Colonic mucosa (tissue), 4 donors: ENCODE measurements around the gene CAMSAP1. TPM values are rescaled to one million over a fixed set of nuclear protein-coding genes. Genes with fewer than 3 reads are reported as not detected.

Experiments
- DNase-seq: peaks from one replicate; pipeline ENCODE4 v3.0.0-alpha.2; 2020
- H3K27ac ChIP-seq: fragments of 200-600 bp; one replicate; pipeline ENCODE4 v1.8.0; 2021
- H3K27me3 ChIP-seq: fragments of 200-600 bp; one replicate; pipeline ENCODE4 v1.8.0; 2021
- H3K36me3 ChIP-seq: fragments of 200-600 bp; one replicate; pipeline ENCODE4 v1.8.0; 2021
- H3K4me1 ChIP-seq: fragments of 200-600 bp; one replicate; pipeline ENCODE4 v1.8.0; 2021; ENCODE audit warnings: mild to moderate bottlenecking
- H3K4me3 ChIP-seq: fragments of 200-600 bp; one replicate; pipeline ENCODE4 v1.8.0; 2021
- H3K9ac ChIP-seq, 2 donors: one replicate each; pipeline ENCODE4 v1.7.0; 2013; ENCODE audit warnings: control low read depth in 2 of 2, low read depth in 2 of 2, low read length in 2 of 2
- H3K9me3 ChIP-seq: fragments of 200-600 bp; one replicate; pipeline ENCODE4 v1.8.0; 2021
- CTCF ChIP-seq: fragments of 200-600 bp; IDR thresholded peaks from one replicate; pipeline ENCODE4 v1.8.0; 2022; ENCODE audit warnings: antibody characterized with exemption, mild to moderate bottlenecking
- intact Hi-C: fragments of 100-400 bp; cut with DNase I; formaldehyde crosslinking; loops from one replicate; pipeline ENCODE4 v1.14.1; 2022
- total RNA-seq, 2 donors: library from RNA; stranded (reverse); fragmentation: NEBNext Ultra II Directional in 1 of 2; extraction: Animal tissue kit (Norgen Biotek cat#: 25700) in 1 of 2; gene quantifications; one replicate each; pipeline ENCODE4 v1.2.1, GENCODE V29; 2021
- donor health status: healthy.
- donor health status: DM: no; HTN: no; CAD: no.
- donor health status: DM: no; HTN: no; CAD: no.

CAMSAP1 gene
- total RNA-seq, 2 donors from 2014 or later = 14.0 to 14.4 TPM

- Histone ChIP-seq H3K4me3 (no peak overlapping the region), H3K27ac (no peak overlapping the region), H3K27me3 (no peaks in the 10 kb centered on the region), H3K36me3 (no peaks in the 10 kb centered on the region), H3K4me1 (peaks cover 9% of the 10 kb centered on the region), H3K9me3 (no peaks in the 10 kb centered on the region), H3K9ac (no peak overlapping the region)
- intact Hi-C loops = no loop called here
- no peak for DNase-seq
- TF ChIP-seq CTCF = no peak
These were observed 3.4 kb upstream of the CAMSAP1 start for GRCh38 chr9:135910757-135911156.

- peaks cover 11% of the 10 kb centered on the region for H3K4me1 ChIP-seq
- H3K27ac ChIP-seq = no peak overlapping the region
- no peaks in the 10 kb centered on the region for H3K9me3 ChIP-seq
- H3K9ac ChIP-seq = no peak overlapping the region
- intact Hi-C loops = no loop called here
- H3K36me3 ChIP-seq = no peaks in the 10 kb centered on the region
- H3K27me3 ChIP-seq = no peaks in the 10 kb centered on the region
- H3K4me3 ChIP-seq = no peak overlapping the region
- TF ChIP-seq CTCF = no peak
- no peak for DNase-seq
These were observed 2.9 kb upstream of the CAMSAP1 start for GRCh38 chr9:135910216-135910615.

- Histone ChIP-seq H3K27me3 (no peaks in the 10 kb centered on the region), H3K9me3 (no peaks in the 10 kb centered on the region), H3K4me3 (no peak overlapping the region), H3K4me1 (peaks cover 11% of the 10 kb centered on the region), H3K9ac (no peak overlapping the region), H3K27ac (no peak overlapping the region), H3K36me3 (no peaks in the 10 kb centered on the region)
- TF ChIP-seq CTCF = no peak
- no peak for DNase-seq
- intact Hi-C loops = no loop called here
These were observed 2.0 kb upstream of the CAMSAP1 start for GRCh38 chr9:135909371-135909770.

GRCh38 chr9:135908754-135909204 lies 1.4 kb upstream of the CAMSAP1 start:
- H3K9me3 ChIP-seq = no peaks in the 10 kb centered on the region
- H3K4me3 ChIP-seq = peak overlapping the region; percentile 85
- intact Hi-C loops = no loop called here
- H3K4me1 ChIP-seq = peaks cover 11% of the 10 kb centered on the region
- no peak for DNase-seq
- no peaks in the 10 kb centered on the region for H3K36me3 ChIP-seq
- H3K9ac ChIP-seq = no peak overlapping the region
- no peak overlapping the region for H3K27ac ChIP-seq
- no peak for TF ChIP-seq CTCF
- no peaks in the 10 kb centered on the region for H3K27me3 ChIP-seq

- no peaks in the 10 kb centered on the region for H3K9me3 ChIP-seq
- H3K9ac ChIP-seq = peak overlapping the region; percentile 63 to 66
- H3K4me3 ChIP-seq = peak overlapping the region; percentile 85
- no peaks in the 10 kb centered on the region for H3K27me3 ChIP-seq
- DNase-seq = no peak
- peaks cover 11% of the 10 kb centered on the region for H3K4me1 ChIP-seq
- intact Hi-C loops = no loop called here
- H3K27ac ChIP-seq = peak overlapping the region; percentile 76
- no peak for TF ChIP-seq CTCF
- H3K36me3 ChIP-seq = no peaks in the 10 kb centered on the region
These were observed 877 bp upstream of the CAMSAP1 start for GRCh38 chr9:135908093-135908753.
